ENCODE results near the gene NDST1. TPM values are rescaled to one million over a fixed set of nuclear protein-coding genes. Genes with fewer than 3 reads are reported as not detected.
A peak's percentile ranks its signal among the peaks of the same experiment; 100 is the strongest.

Gene NDST1
- total RNA-seq, 1 donor from 2014 or later = 60.4 TPM

- intact Hi-C loops (cut with DNase I) = no loop called here
- DNase-seq (ENCODE audit: missing footprints) = peak; percentile 34
- no peak for ATAC-seq
Measured at GRCh38 chr5:150573867-150574817, 66.2 kb downstream of the NDST1 start.

GRCh38 chr5:150574818-150575547, 67.1 kb downstream of the NDST1 start:
- intact Hi-C loops (cut with DNase I) = no loop called here
- no peak for ATAC-seq
- peak; percentile 50 for DNase-seq (ENCODE audit: missing footprints)

- DNase-seq (ENCODE audit: missing footprints) = peak; percentile 14
- no peak for ATAC-seq
- intact Hi-C loops (cut with DNase I) = no loop called here
Measured at GRCh38 chr5:150575745-150576448, 68.0 kb downstream of the NDST1 start.

- intact Hi-C loops (cut with DNase I) = no loop called here
- DNase-seq (ENCODE audit: missing footprints) (peak; percentile 15), ATAC-seq (no peak)
Measured at GRCh38 chr5:150576449-150576949, 68.6 kb downstream of the NDST1 start.

GRCh38 chr5:150577378-150578139, 69.6 kb downstream of the NDST1 start:
- no peak for ATAC-seq
- peak; percentile 45 for DNase-seq (ENCODE audit: missing footprints)
- intact Hi-C loops (cut with DNase I) = no loop called here

GRCh38 chr5:150578781-150579461, 71.0 kb downstream of the NDST1 start:
- DNase-seq (ENCODE audit: missing footprints) = peak; percentile 57
- no peak for ATAC-seq
- intact Hi-C loops (cut with DNase I) = no loop called here

- intact Hi-C loops (cut with DNase I) = no loop called here
- DNase-seq (ENCODE audit: missing footprints) (peak; percentile 50), ATAC-seq (no peak)
Measured at GRCh38 chr5:150579462-150580400, 71.8 kb downstream of the NDST1 start.

GRCh38 chr5:150580917-150581316, 73.0 kb downstream of the NDST1 start:
- intact Hi-C loops (cut with DNase I) = no loop called here
- ATAC-seq (no peak), DNase-seq (ENCODE audit: missing footprints) (no peak)

GRCh38 chr5:150582241-150583109, 74.5 kb downstream of the NDST1 start:
- intact Hi-C loops (cut with DNase I) = no loop called here
- DNase-seq (ENCODE audit: missing footprints) = peak; percentile 86
- ATAC-seq = peak; percentile 53

- no peak for ATAC-seq
Measured at GRCh38 chr5:150583541-150584225, 75.8 kb downstream of the NDST1 start.

GRCh38 chr5:150584556-150585335, 76.8 kb downstream of the NDST1 start:
- intact Hi-C loops (cut with DNase I) = no loop called here

More at GRCh38 chr5:150583541-150584225, 75.8 kb downstream of the NDST1 start:
- peak; percentile 46 for DNase-seq (ENCODE audit: missing footprints)
- intact Hi-C loops (cut with DNase I) = no loop called here

GRCh38 chr5:150585781-150586341, 77.9 kb downstream of the NDST1 start:
- no peak for ATAC-seq
- intact Hi-C loops (cut with DNase I) = no loop called here
- peak; percentile 22 for DNase-seq (ENCODE audit: missing footprints)

More at GRCh38 chr5:150584556-150585335, 76.8 kb downstream of the NDST1 start:
- ATAC-seq (no peak), DNase-seq (ENCODE audit: missing footprints) (peak; percentile 42)

GRCh38 chr5:150587016-150587415, 79.1 kb downstream of the NDST1 start:
- ATAC-seq (no peak), DNase-seq (ENCODE audit: missing footprints) (no peak)
- intact Hi-C loops (cut with DNase I) = no loop called here

Data from Right ventricle myocardium inferior (tissue), 1 donor.